ENCODE results near the gene NDC80. TPM values are rescaled to one million over a fixed set of nuclear protein-coding genes. Genes with fewer than 3 reads are reported as not detected.

The NDC80 gene
- total and polyA plus RNA-seq, 4 experiments from 2014 or later = 2.1 to 6.4 (median 5.0) TPM

Other genes with a start within 250 kb of the NDC80 start
- 10 to 100 TPM; 25.8 to 29.3 TPM for gene METTL4, start 52 bp upstream of the NDC80 start, total RNA-seq
- gene METTL4, start 52 bp upstream of the NDC80 start, polyA plus RNA-seq = 10 to 100 TPM; 15.7 to 16.4 TPM
- 100 to 1,000 TPM; 268 to 288 TPM for gene SMCHD1, start 84.2 kb downstream of the NDC80 start, total RNA-seq
- gene SMCHD1, start 84.2 kb downstream of the NDC80 start, polyA plus RNA-seq = 10 to 100 TPM; 22.1 to 60.9 TPM

Measured in CD4-positive, alpha-beta memory T cell (primary cell).